Measurements from ENCODE around the gene IGFBP7.
"Not testable (repeated sequence)": the region's sequence is repeated elsewhere in the genome, so short reads cannot be mapped to it uniquely, and the experiment has no call there.

The IGFBP7 gene

GRCh38 chr4:57078685-57079521 lies 31.3 kb downstream of the IGFBP7 start:
- DNase-seq (ENCODE audit: low read depth, low spot score): no peak
- no peak overlapping the region for H3K4me3 ChIP-seq (ENCODE audit: low read length)

GRCh38 chr4:57077550-57078343 lies 32.4 kb downstream of the IGFBP7 start:
- no peak for DNase-seq (ENCODE audit: low read depth, low spot score)
- H3K4me3 ChIP-seq (ENCODE audit: low read length): no peak overlapping the region

- DNase-seq (ENCODE audit: low read depth, low spot score): no peak
- no peak overlapping the region for H3K4me3 ChIP-seq (ENCODE audit: low read length)
Measured at GRCh38 chr4:57076646-57077045, 33.5 kb downstream of the IGFBP7 start.

GRCh38 chr4:57075367-57075766 lies 34.8 kb downstream of the IGFBP7 start:
- no peak for DNase-seq (ENCODE audit: low read depth, low spot score)

GRCh38 chr4:57074744-57075143 lies 35.4 kb downstream of the IGFBP7 start:
- DNase-seq (ENCODE audit: low read depth, low spot score): no peak
- H3K4me3 ChIP-seq (ENCODE audit: low read length): no peak overlapping the region

More at GRCh38 chr4:57075367-57075766, 34.8 kb downstream of the IGFBP7 start:
- no peak overlapping the region for H3K4me3 ChIP-seq (ENCODE audit: low read length)

GRCh38 chr4:57073559-57073958 lies 36.6 kb downstream of the IGFBP7 start:
- DNase-seq (ENCODE audit: low read depth, low spot score): no peak
- H3K4me3 ChIP-seq (ENCODE audit: low read length): no peak overlapping the region

GRCh38 chr4:57071326-57071725 lies 38.9 kb downstream of the IGFBP7 start:
- H3K4me3 ChIP-seq (ENCODE audit: low read length): no peak overlapping the region
- DNase-seq (ENCODE audit: low read depth, low spot score): no peak

- DNase-seq (ENCODE audit: low read depth, low spot score): no peak
- H3K4me3 ChIP-seq (ENCODE audit: low read length): no peak overlapping the region
Measured at GRCh38 chr4:57070461-57070860, 39.7 kb downstream of the IGFBP7 start.

GRCh38 chr4:57068237-57068981 lies 41.8 kb downstream of the IGFBP7 start:
- no peak overlapping the region for H3K4me3 ChIP-seq (ENCODE audit: low read length)
- DNase-seq (ENCODE audit: low read depth, low spot score): no peak

- DNase-seq (ENCODE audit: low read depth, low spot score): no peak
- H3K4me3 ChIP-seq (ENCODE audit: low read length): no peak overlapping the region
Measured at GRCh38 chr4:57065730-57066482, 44.3 kb downstream of the IGFBP7 start.

- DNase-seq (ENCODE audit: low read depth, low spot score): no peak
- no peak overlapping the region for H3K4me3 ChIP-seq (ENCODE audit: low read length)
Measured at GRCh38 chr4:57064811-57065711, 45.1 kb downstream of the IGFBP7 start.

- no peak for DNase-seq (ENCODE audit: low read depth, low spot score)
- H3K4me3 ChIP-seq (ENCODE audit: low read length): no peak overlapping the region
Measured at GRCh38 chr4:57064120-57064519, 46.1 kb downstream of the IGFBP7 start.

- no peak for DNase-seq (ENCODE audit: low read depth, low spot score)
- no peak overlapping the region for H3K4me3 ChIP-seq (ENCODE audit: low read length)
Measured at GRCh38 chr4:57063518-57063917, 46.7 kb downstream of the IGFBP7 start.

GRCh38 chr4:57061395-57061794 lies 48.8 kb downstream of the IGFBP7 start:
- DNase-seq (ENCODE audit: low read depth, low spot score): no peak
- H3K4me3 ChIP-seq (ENCODE audit: low read length): no peak overlapping the region

- not testable (repeated sequence) for DNase-seq (ENCODE audit: low read depth, low spot score)
Measured at GRCh38 chr4:57060717-57061067, 49.5 kb downstream of the IGFBP7 start.

GRCh38 chr4:57059890-57060716 lies 50.1 kb downstream of the IGFBP7 start:
- DNase-seq (ENCODE audit: low read depth, low spot score): no peak
- H3K4me3 ChIP-seq (ENCODE audit: low read length): no peak overlapping the region

More at GRCh38 chr4:57060717-57061067, 49.5 kb downstream of the IGFBP7 start:
- not testable (repeated sequence) for H3K4me3 ChIP-seq (ENCODE audit: low read length)

GRCh38 chr4:57055886-57056285 lies 54.3 kb downstream of the IGFBP7 start:
- DNase-seq (ENCODE audit: low read depth, low spot score): no peak
- H3K4me3 ChIP-seq (ENCODE audit: low read length): no peak overlapping the region
